HepG2 (cell line): ENCODE measurements around the gene R3HDM4. TPM values are rescaled to one million over a fixed set of nuclear protein-coding genes. Genes with fewer than 3 reads are reported as not detected.

Experiments used
- ARHGAP35 ChIP-seq: sonication (generic); formaldehyde crosslinking; IDR thresholded peaks from 2 replicates; pipeline ENCODE4 v1.9.0; 2022; ENCODE audit warnings: mild to moderate bottlenecking, inconsistent platforms, moderate library complexity, missing genetic modification reagents, borderline replicate concordance
- CHD2 ChIP-seq: IDR thresholded peaks from 2 replicates; pipeline ENCODE4 v1.6.1; 2011; ENCODE audit warnings: low read depth, low read length, improper control_type of control experiment
- FOSL2 ChIP-seq: sonication (generic); formaldehyde crosslinking; IDR thresholded peaks from 2 replicates; pipeline ENCODE4 v1.4.0; 2020; ENCODE audit warnings: missing genetic modification reagents
- HNRNPK ChIP-seq: fragments of 200-400 bp; formaldehyde crosslinking; IDR thresholded peaks from 2 replicates; pipeline ENCODE4 v1.6.1; 2018; ENCODE audit warnings: low read length, low read depth, moderate library complexity, mild to moderate bottlenecking; ENCODE audit not compliant: poor library complexity, severe bottlenecking
- KDM2A ChIP-seq: sonication (generic); formaldehyde crosslinking; IDR thresholded peaks from 2 replicates; pipeline ENCODE4 v1.4.0; 2020; ENCODE audit warnings: low read depth, missing genetic modification reagents, borderline replicate concordance
- PHF21A ChIP-seq: sonication (generic); formaldehyde crosslinking; IDR thresholded peaks from 2 replicates; pipeline ENCODE4 v1.5.0; 2020; ENCODE audit warnings: mild to moderate bottlenecking, missing genetic modification reagents
- RELA ChIP-seq: sonication (generic); formaldehyde crosslinking; IDR thresholded peaks from 2 replicates; pipeline ENCODE4 v1.4.0; 2020; ENCODE audit warnings: missing genetic modification reagents
- SRSF1 ChIP-seq: fragments of 200-400 bp; formaldehyde crosslinking; optimal IDR thresholded peaks from 2 replicates; pipeline ENCODE3; 2017; ENCODE audit warnings: mild to moderate bottlenecking, low read depth, low read length, moderate library complexity
- ZBTB39 ChIP-seq: sonication (generic); formaldehyde crosslinking; IDR thresholded peaks from 2 replicates; pipeline ENCODE4 v1.5.0; 2020; ENCODE audit warnings: missing genetic modification reagents
- ZGPAT ChIP-seq: IDR thresholded peaks from 2 replicates; pipeline ENCODE4 v1.6.1; 2016; ENCODE audit warnings: mild to moderate bottlenecking
- ZNF367 ChIP-seq: sonication (generic); formaldehyde crosslinking; IDR thresholded peaks from 2 replicates; pipeline ENCODE4 v1.4.0; 2020; ENCODE audit warnings: missing genetic modification reagents, borderline replicate concordance
- ZNF687 ChIP-seq: sonication (generic); formaldehyde crosslinking; IDR thresholded peaks from 2 replicates; pipeline ENCODE4 v1.5.1; 2020; ENCODE audit warnings: mild to moderate bottlenecking, missing genetic modification reagents, moderate library complexity
- ZNF709 ChIP-seq: sonication (generic); formaldehyde crosslinking; IDR thresholded peaks from 2 replicates; pipeline ENCODE4 v1.5.0; 2020; ENCODE audit warnings: mild to moderate bottlenecking, missing genetic modification reagents
- polyA plus RNA-seq, 8 experiments: library from polyadenylated mRNA; depleted of rRNA in 3 of 8; stranded (reverse) in 7 of 8; unstranded in 1 of 8; fragments of >200 nt; fragmentation: Illumina TruSeq in 4 of 8; extraction: Trizol in 4 of 8; gene quantifications; 2 replicates each; pipeline versions ENCODE4 v1.2.1 to v1.2.3, GENCODE V29; 2011 to 2016; ENCODE audit warnings: low read depth in 4 of 8, missing spikeins in 1 of 8, mixed read lengths in 1 of 8; ENCODE audit not compliant: insufficient read depth in 1 of 8
- total RNA-seq, 5 experiments: library from RNA; depleted of rRNA; stranded (reverse); fragments of >200 nt; fragmentation: Illumina TruSeq; extraction: Trizol; gene quantifications; 2 replicates each; pipeline ENCODE4 v1.2.3, GENCODE V29; 2016; ENCODE audit warnings: low read depth in 1 of 5
- TF ChIP-seq, protein P1 (sequence below): sonication (generic); formaldehyde crosslinking; IDR thresholded peaks from 2 replicates; pipeline ENCODE4 v1.5.0; 2020; ENCODE audit warnings: missing genetic modification reagents
- TF ChIP-seq, protein P2 (sequence below), 2 experiments: IDR thresholded peaks; 2 replicates each; pipeline ENCODE4 v1.6.1; 2011 to 2012; ENCODE audit warnings: low read length in 2 of 2, borderline replicate concordance in 1 of 2, low read depth in 1 of 2, mild to moderate bottlenecking in 1 of 2, moderate library complexity in 1 of 2

Gene R3HDM4
- total and polyA plus RNA-seq, 2 of the 13 experiments (the other 11 are each of a cell fraction or from before 2014, with no cell fraction given): 26.2 to 26.9 TPM

- TF ChIP-seq ZGPAT (CRISPR knock-in tag): peak; percentile 29; the same call in 1 of the 2 replicates
- TF ChIP-seq SRSF1: peak; percentile 72
- no peak for TF ChIP-seq ZBTB39
- TF ChIP-seq, protein P1, sequence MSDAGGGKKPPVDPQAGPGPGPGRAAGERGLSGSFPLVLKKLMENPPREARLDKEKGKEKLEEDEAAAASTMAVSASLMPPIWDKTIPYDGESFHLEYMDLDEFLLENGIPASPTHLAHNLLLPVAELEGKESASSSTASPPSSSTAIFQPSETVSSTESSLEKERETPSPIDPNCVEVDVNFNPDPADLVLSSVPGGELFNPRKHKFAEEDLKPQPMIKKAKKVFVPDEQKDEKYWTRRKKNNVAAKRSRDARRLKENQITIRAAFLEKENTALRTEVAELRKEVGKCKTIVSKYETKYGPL (CRISPR knock-in tag): no peak
- TF ChIP-seq HNRNPK: peak; percentile 68
- TF ChIP-seq CHD2: 0 out of 2 replicates have a peak, but pooled peaks have one; percentile 23
- peak; percentile 25; the same call in 1 of the 2 replicates for TF ChIP-seq ZNF687 (CRISPR knock-in tag)
- TF ChIP-seq ZNF709: no peak
- TF ChIP-seq RELA: no peak
- TF ChIP-seq ARHGAP35 (CRISPR knock-in tag): no peak
- TF ChIP-seq PHF21A (CRISPR knock-in tag): peak; percentile 67
- TF ChIP-seq ZNF367 (CRISPR knock-in tag): peak; percentile 45; the same call in 1 of the 2 replicates
- peak; percentile 38 for TF ChIP-seq FOSL2 (CRISPR knock-in tag)
- 0 out of 2 replicates have a peak, but pooled peaks have one; percentile 24 for TF ChIP-seq KDM2A
- TF ChIP-seq, protein P2, sequence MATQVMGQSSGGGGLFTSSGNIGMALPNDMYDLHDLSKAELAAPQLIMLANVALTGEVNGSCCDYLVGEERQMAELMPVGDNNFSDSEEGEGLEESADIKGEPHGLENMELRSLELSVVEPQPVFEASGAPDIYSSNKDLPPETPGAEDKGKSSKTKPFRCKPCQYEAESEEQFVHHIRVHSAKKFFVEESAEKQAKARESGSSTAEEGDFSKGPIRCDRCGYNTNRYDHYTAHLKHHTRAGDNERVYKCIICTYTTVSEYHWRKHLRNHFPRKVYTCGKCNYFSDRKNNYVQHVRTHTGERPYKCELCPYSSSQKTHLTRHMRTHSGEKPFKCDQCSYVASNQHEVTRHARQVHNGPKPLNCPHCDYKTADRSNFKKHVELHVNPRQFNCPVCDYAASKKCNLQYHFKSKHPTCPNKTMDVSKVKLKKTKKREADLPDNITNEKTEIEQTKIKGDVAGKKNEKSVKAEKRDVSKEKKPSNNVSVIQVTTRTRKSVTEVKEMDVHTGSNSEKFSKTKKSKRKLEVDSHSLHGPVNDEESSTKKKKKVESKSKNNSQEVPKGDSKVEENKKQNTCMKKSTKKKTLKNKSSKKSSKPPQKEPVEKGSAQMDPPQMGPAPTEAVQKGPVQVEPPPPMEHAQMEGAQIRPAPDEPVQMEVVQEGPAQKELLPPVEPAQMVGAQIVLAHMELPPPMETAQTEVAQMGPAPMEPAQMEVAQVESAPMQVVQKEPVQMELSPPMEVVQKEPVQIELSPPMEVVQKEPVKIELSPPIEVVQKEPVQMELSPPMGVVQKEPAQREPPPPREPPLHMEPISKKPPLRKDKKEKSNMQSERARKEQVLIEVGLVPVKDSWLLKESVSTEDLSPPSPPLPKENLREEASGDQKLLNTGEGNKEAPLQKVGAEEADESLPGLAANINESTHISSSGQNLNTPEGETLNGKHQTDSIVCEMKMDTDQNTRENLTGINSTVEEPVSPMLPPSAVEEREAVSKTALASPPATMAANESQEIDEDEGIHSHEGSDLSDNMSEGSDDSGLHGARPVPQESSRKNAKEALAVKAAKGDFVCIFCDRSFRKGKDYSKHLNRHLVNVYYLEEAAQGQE (IDR thresholded peaks at IDR 0.05; ENCODE audit: borderline replicate concordance in 1 of 2, low read depth in 1 of 2, low read length in 2 of 2): peak in 1 of 2 experiments; percentile 33; a peak in 1 of 4 replicates
These were observed 13.8 kb upstream of the R3HDM4 start (continued) for GRCh38 chr19:926589-927350.
